A673 (cell line): ENCODE data around the gene SPATA13. TPM values are rescaled to one million over a fixed set of nuclear protein-coding genes. Genes with fewer than 3 reads are reported as not detected.

Source experiments
- BruUV-seq: library from RNA; stranded (reverse); fragments of 400-500 nt; replicated peaks from 2 replicates; lab custom pipeline; 2021; lab: Mats Ljungman, UMichigan
- CTCF ChIA-PET: fragments of 300-600 bp; sonication (Branson Sonifier 250); formaldehyde crosslinking; loops from one replicate; lab custom pipeline; 2022; ENCODE audit warnings: antibody characterized with exemption; lab: Charles Lee
- POLR2A ChIA-PET: fragments of 300-600 bp; sonication (Branson Sonifier 250); formaldehyde crosslinking; loops from one replicate; lab custom pipeline; 2022; ENCODE audit warnings: antibody characterized with exemption; ENCODE audit not compliant: low non-redundant PET; lab: Charles Lee
- DNase-seq: peaks from one replicate; pipeline ENCODE4 v3.0.0-alpha.2; 2015; ENCODE audit warnings: low spot score
- H3K27ac ChIP-seq: fragments of 200-600 bp; sonication (generic); 2 replicates; pipeline ENCODE4 v1.5.1; 2016; ENCODE audit warnings: mixed run types, low read depth, mild to moderate bottlenecking, mixed read lengths, antibody characterized with exemption, low read length; ENCODE audit not compliant: poor library complexity, severe bottlenecking
- H3K27me3 ChIP-seq: fragments of 200-600 bp; sonication (generic); replicated peaks from 2 replicates; pipeline ENCODE4 v1.6.1; 2017; ENCODE audit warnings: mixed run types, low read depth, mild to moderate bottlenecking, mixed read lengths, antibody characterized with exemption, low read length; ENCODE audit not compliant: insufficient read depth, poor library complexity
- H3K36me3 ChIP-seq: fragments of 200-600 bp; sonication (generic); 2 replicates; pipeline ENCODE4 v1.6.1; 2016; ENCODE audit warnings: mixed run types, mild to moderate bottlenecking, mixed read lengths, antibody characterized with exemption, low read length; ENCODE audit not compliant: insufficient read depth, poor library complexity, severe bottlenecking
- H3K4me1 ChIP-seq: fragments of 200-600 bp; sonication (generic); 2 replicates; pipeline ENCODE4 v1.6.1; 2017; ENCODE audit warnings: mixed run types, mild to moderate bottlenecking, mixed read lengths, antibody characterized with exemption, low read length; ENCODE audit not compliant: insufficient read depth, poor library complexity, severe bottlenecking
- H3K4me3 ChIP-seq: fragments of 200-600 bp; sonication (generic); 2 replicates; pipeline ENCODE4 v1.5.1; 2016; ENCODE audit warnings: low read depth, mixed run types, mild to moderate bottlenecking, mixed read lengths, low read length; ENCODE audit not compliant: poor library complexity, severe bottlenecking
- H3K9me3 ChIP-seq: fragments of 200-600 bp; sonication (generic); 2 replicates; pipeline ENCODE4 v1.6.1; 2016; ENCODE audit warnings: mixed run types, low read depth, mild to moderate bottlenecking, mixed read lengths, antibody characterized with exemption, low read length; ENCODE audit not compliant: poor library complexity, severe bottlenecking
- CTCF ChIP-seq: fragments of 300-800, 200-600 bp; sonication (generic); conservative IDR thresholded peaks from 2 replicates; pipeline ENCODE4 v1.5.1; 2017; ENCODE audit warnings: low read depth, mild to moderate bottlenecking, antibody characterized with exemption, low read length, moderate library complexity, mixed read lengths
- EZH2 ChIP-seq: fragments of 200-600 bp; sonication (generic); IDR thresholded peaks from 2 replicates; pipeline ENCODE4 v1.6.1; 2017; ENCODE audit warnings: borderline replicate concordance, low read depth, mild to moderate bottlenecking, mixed read lengths, antibody characterized with exemption, low read length; ENCODE audit not compliant: poor library complexity, severe bottlenecking
- intact Hi-C: fragments of 100-400 bp; cut with micrococcal nuclease; formaldehyde crosslinking; loops from one replicate; pipeline ENCODE4 v1.10.0; 2022; ENCODE audit not compliant: unreplicated experiment
- total RNA-seq: library from RNA; stranded (reverse); gene quantifications from 2 replicates; pipeline ENCODE4 v1.2.3, GENCODE V29; 2021

SPATA13 gene
- total RNA-seq, 1 experiment from 2014 or later: 58.2 TPM

GRCh38 chr13:24149246-24150032 lies 11.1 kb upstream of the SPATA13 start:
- no peaks in the 10 kb centered on the region for H3K4me1 ChIP-seq
- no peaks in the 10 kb centered on the region for H3K27me3 ChIP-seq
- no peaks in the 10 kb centered on the region for H3K36me3 ChIP-seq
- intact Hi-C loops: no loop called here
- no peak overlapping the region for H3K4me3 ChIP-seq
- no TSS peak for BruUV-seq
- ChIA-PET POLR2A (no interaction called here), CTCF (no interaction called here)
- TF ChIP-seq EZH2 (no peak), CTCF (no peak)
- DNase-seq: no peak
- H3K27ac ChIP-seq: no peak overlapping the region
- H3K9me3 ChIP-seq: no peaks in the 10 kb centered on the region

GRCh38 chr13:24150572-24150971 lies 9.9 kb upstream of the SPATA13 start:
- intact Hi-C loops: no loop called here
- TF ChIP-seq CTCF (no peak), EZH2 (no peak)
- no TSS peak for BruUV-seq
- ChIA-PET CTCF (no interaction called here), POLR2A (no interaction called here)
- H3K4me1 ChIP-seq: no peaks in the 10 kb centered on the region
- no peak for DNase-seq
- no peaks in the 10 kb centered on the region for H3K9me3 ChIP-seq
- no peak overlapping the region for H3K4me3 ChIP-seq
- H3K36me3 ChIP-seq: no peaks in the 10 kb centered on the region
- no peaks in the 10 kb centered on the region for H3K27me3 ChIP-seq
- no peak overlapping the region for H3K27ac ChIP-seq

GRCh38 chr13:24151864-24152263 lies 8.7 kb upstream of the SPATA13 start:
- BruUV-seq: no TSS peak
- no peaks in the 10 kb centered on the region for H3K36me3 ChIP-seq
- no peak for DNase-seq
- ChIA-PET CTCF (no interaction called here), POLR2A (no interaction called here)
- H3K27me3 ChIP-seq: no peaks in the 10 kb centered on the region
- no peak overlapping the region for H3K27ac ChIP-seq
- no peaks in the 10 kb centered on the region for H3K9me3 ChIP-seq
- intact Hi-C loops: no loop called here
- TF ChIP-seq CTCF (no peak), EZH2 (no peak)
- no peaks in the 10 kb centered on the region for H3K4me1 ChIP-seq
- no peak overlapping the region for H3K4me3 ChIP-seq
